Measurements from ENCODE around the gene SUSD1. TPM values are rescaled to one million over a fixed set of nuclear protein-coding genes. Genes with fewer than 3 reads are reported as not detected.
"Not testable (repeated sequence)": the region's sequence is repeated elsewhere in the genome, so short reads cannot be mapped to it uniquely, and the experiment has no call there.

SUSD1 gene
- total RNA-seq, 1 donor from 2014 or later: 13.0 TPM

- intact Hi-C loops (cut with DNase I): loop anchor here (5.0 kb wide), 1 partner anchor 478 kb away; the partner anchor contains the start of gene PTGR1
- Histone ChIP-seq H3K36me3 (no peaks in the 10 kb centered on the region), H3K9me3 (no peaks in the 10 kb centered on the region), H3K4me3 (no peak overlapping the region), H3K27me3 (no peaks in the 10 kb centered on the region), H3K27ac (peak overlapping the region; percentile 40 to 65), H3K4me1 (no peaks in the 10 kb centered on the region)
- DNase-seq (ENCODE audit: low spot score in 2 of 2): no peak
- TF ChIP-seq CTCF (IDR thresholded peaks at IDR 0.05): no peak
These were observed 100.1 kb downstream of the SUSD1 start for GRCh38 chr9:112075009-112075378.

- intact Hi-C loops (cut with DNase I): loop anchor here (1.0 to 5.0 kb wide), 3 partner anchors 177 to 477 kb away; partner anchors contain the start of genes PTGR1 and UGCG
- Histone ChIP-seq H3K9me3 (no peaks in the 10 kb centered on the region), H3K27ac (peak overlapping the region; percentile 54 to 65), H3K4me1 (no peaks in the 10 kb centered on the region), H3K36me3 (no peaks in the 10 kb centered on the region), H3K27me3 (no peaks in the 10 kb centered on the region), H3K4me3 (peak overlapping the region in 1 of 2 donors; percentile 21)
- DNase-seq (ENCODE audit: low spot score in 2 of 2): peak in 1 of 2 donors; percentile 82
- peak; percentile 89 to 94 (median 91) for TF ChIP-seq CTCF (IDR thresholded peaks at IDR 0.05)
These were observed 100.7 kb downstream of the SUSD1 start for GRCh38 chr9:112074250-112075008.

GRCh38 chr9:112073639-112074173 is 101.4 kb downstream of the SUSD1 start:
- intact Hi-C loops (cut with DNase I): loop anchor here (1.0 to 5.0 kb wide), 2 partner anchors 176 to 313 kb away; partner anchors contain the start of gene UGCG

GRCh38 chr9:112072721-112073638 is 102.1 kb downstream of the SUSD1 start:
- Histone ChIP-seq H3K9me3 (no peaks in the 10 kb centered on the region), H3K4me1 (no peaks in the 10 kb centered on the region), H3K4me3 (no peak overlapping the region), H3K36me3 (no peaks in the 10 kb centered on the region), H3K27ac (peak overlapping the region in 1 of 2 donors; percentile 34), H3K27me3 (no peaks in the 10 kb centered on the region)
- TF ChIP-seq CTCF (IDR thresholded peaks at IDR 0.05): no peak
- intact Hi-C loops (cut with DNase I): loop anchor here (5.0 kb wide), 1 partner anchor 176 kb away; the partner anchor contains the start of gene UGCG
- DNase-seq (ENCODE audit: low spot score in 2 of 2): no peak

More at GRCh38 chr9:112073639-112074173, 101.4 kb downstream of the SUSD1 start:
- H3K4me3 ChIP-seq; H3K4me1 ChIP-seq; H3K36me3 ChIP-seq; DNase-seq (ENCODE audit: low spot score in 2 of 2); H3K9me3 ChIP-seq; H3K27me3 ChIP-seq: not testable (repeated sequence)
- H3K27ac ChIP-seq: peak overlapping the region; percentile 54 to 65

- no peaks in the 10 kb centered on the region for H3K9me3 ChIP-seq
- no peaks in the 10 kb centered on the region for H3K4me1 ChIP-seq
- H3K36me3 ChIP-seq: no peaks in the 10 kb centered on the region
- TF ChIP-seq CTCF (IDR thresholded peaks at IDR 0.05): no peak
- no peak overlapping the region for H3K4me3 ChIP-seq
- DNase-seq (ENCODE audit: low spot score in 2 of 2): no peak
- H3K27ac ChIP-seq: no peak overlapping the region
- intact Hi-C loops (cut with DNase I): loop anchor here (5.0 kb wide), 1 partner anchor 172 kb away; the partner anchor contains the start of gene UGCG
- no peaks in the 10 kb centered on the region for H3K27me3 ChIP-seq
These were observed 105.6 kb downstream of the SUSD1 start for GRCh38 chr9:112069318-112070169.

All from ascending aorta (tissue), 2 donors.